Central memory CD8-positive, alpha-beta T cell (primary cell): ENCODE data around the gene NTN4.

Experiments used
- ATAC-seq: fragments of 150-1000 bp; cut with Tn5 transposase; replicated peaks from 2 replicates; pipeline ENCODE4 v1.10.0; 2022; ENCODE audit warnings: mild to moderate bottlenecking, moderate FRiP score, moderate number of reproducible peaks; ENCODE audit not compliant: poor library complexity, severe bottlenecking; ENCODE audit errors: extremely low read depth
- DNase-seq, 2 donors: peaks; one replicate each; pipeline ENCODE4 v3.0.0; 2021; ENCODE audit warnings: low spot score in 2 of 2
- H3K27ac Mint-ChIP-seq: one replicate; pipeline ENCODE4 v1.8.0; 2022; ENCODE audit warnings: low read depth, mild to moderate bottlenecking, moderate library complexity, mixed read lengths
- H3K27me3 Mint-ChIP-seq: one replicate; pipeline ENCODE4 v1.8.0; 2022; ENCODE audit warnings: mixed read lengths
- H3K36me3 Mint-ChIP-seq: one replicate; pipeline ENCODE4 v1.8.0; 2022; ENCODE audit warnings: mild to moderate bottlenecking, moderate library complexity, mixed read lengths; ENCODE audit not compliant: insufficient read depth
- H3K4me1 Mint-ChIP-seq: one replicate; pipeline ENCODE4 v1.8.0; 2022; ENCODE audit warnings: mixed read lengths
- H3K4me3 Mint-ChIP-seq: one replicate; pipeline ENCODE4 v1.8.0; 2022; ENCODE audit warnings: mild to moderate bottlenecking, moderate library complexity, mixed read lengths
- H3K9me3 Mint-ChIP-seq: one replicate; pipeline ENCODE4 v1.8.0; 2022; ENCODE audit warnings: mixed read lengths

The NTN4 gene

DNA sequence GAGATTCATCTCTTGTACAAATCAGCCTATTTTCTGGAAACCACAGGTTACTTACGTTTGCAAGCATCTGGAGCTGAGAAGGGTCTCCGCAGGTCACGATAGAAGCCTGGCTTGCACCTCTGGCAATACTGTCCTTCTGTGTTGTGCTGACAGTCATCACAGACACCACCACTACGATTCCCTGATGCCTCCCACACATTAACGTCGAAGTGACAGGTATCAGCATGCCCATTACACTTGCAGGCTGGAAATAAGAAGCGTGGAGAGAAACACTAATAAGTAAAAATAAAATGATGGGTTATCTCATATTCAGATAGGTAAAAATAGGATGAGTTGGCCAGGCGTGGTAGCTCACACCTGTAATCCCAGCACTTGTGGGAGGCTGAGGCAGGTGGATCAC lies 80.2 kb downstream of the NTN4 start:
- H3K27ac Mint-ChIP-seq, result no peak overlapping the region
- H3K36me3 Mint-ChIP-seq, result no peaks in the 10 kb centered on the region
- ATAC-seq, result no peak
- no peak overlapping the region for H3K4me3 Mint-ChIP-seq
- no peaks in the 10 kb centered on the region for H3K4me1 Mint-ChIP-seq
- no peaks in the 10 kb centered on the region for H3K9me3 Mint-ChIP-seq
- DNase-seq, result no peak
- H3K27me3 Mint-ChIP-seq, result peaks cover 31% of the 10 kb centered on the region

DNA sequence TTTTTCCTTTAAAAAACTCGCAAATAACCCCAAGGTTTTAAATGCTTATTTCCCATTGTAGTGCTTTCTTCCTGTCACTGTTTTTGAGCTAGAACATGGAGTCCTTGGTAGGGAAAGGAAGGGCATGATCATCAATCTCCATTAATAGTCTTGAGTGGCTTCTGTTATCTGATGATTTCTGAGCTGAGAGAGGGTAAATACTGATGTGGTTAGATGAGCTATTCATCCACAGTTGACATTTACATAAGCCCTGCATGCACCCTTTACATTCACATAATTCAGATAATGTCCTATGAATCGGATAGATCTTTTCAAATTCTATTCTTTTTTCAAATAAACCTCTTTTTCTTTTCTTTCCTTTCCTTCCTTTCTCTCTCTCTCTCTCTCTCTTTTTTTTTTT lies 81.4 kb downstream of the NTN4 start:
- Mint-ChIP-seq H3K9me3 (no peaks in the 10 kb centered on the region), H3K4me1 (no peaks in the 10 kb centered on the region), H3K36me3 (no peaks in the 10 kb centered on the region), H3K4me3 (no peak overlapping the region), H3K27ac (no peak overlapping the region), H3K27me3 (peaks cover 35% of the 10 kb centered on the region)
- DNase-seq (no peak), ATAC-seq (no peak)

DNA sequence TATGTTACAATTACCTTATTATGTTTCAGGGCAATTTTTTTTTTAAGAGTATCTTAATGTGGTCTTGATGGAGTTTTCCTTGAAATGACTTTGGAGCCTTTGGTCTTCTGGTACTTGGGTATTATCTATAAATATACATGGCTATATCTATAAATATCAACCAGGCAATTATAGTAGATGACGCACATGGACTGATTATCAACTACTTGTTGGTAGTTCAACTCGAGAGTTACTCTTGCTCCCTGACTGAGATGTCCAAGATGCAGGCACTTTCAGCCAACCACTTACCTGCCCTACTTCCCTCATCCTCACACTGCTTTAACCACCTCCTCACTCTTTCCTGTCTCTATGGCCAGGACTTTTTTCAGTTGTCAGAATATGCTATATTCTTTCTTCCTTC lies 85.4 kb downstream of the NTN4 start:
- no peaks in the 10 kb centered on the region for H3K9me3 Mint-ChIP-seq
- H3K4me3 Mint-ChIP-seq, result no peak overlapping the region
- ATAC-seq (no peak), DNase-seq (no peak)
- H3K27me3 Mint-ChIP-seq, result peaks cover 55% of the 10 kb centered on the region
- no peaks in the 10 kb centered on the region for H3K4me1 Mint-ChIP-seq
- no peaks in the 10 kb centered on the region for H3K36me3 Mint-ChIP-seq
- no peak overlapping the region for H3K27ac Mint-ChIP-seq

DNA sequence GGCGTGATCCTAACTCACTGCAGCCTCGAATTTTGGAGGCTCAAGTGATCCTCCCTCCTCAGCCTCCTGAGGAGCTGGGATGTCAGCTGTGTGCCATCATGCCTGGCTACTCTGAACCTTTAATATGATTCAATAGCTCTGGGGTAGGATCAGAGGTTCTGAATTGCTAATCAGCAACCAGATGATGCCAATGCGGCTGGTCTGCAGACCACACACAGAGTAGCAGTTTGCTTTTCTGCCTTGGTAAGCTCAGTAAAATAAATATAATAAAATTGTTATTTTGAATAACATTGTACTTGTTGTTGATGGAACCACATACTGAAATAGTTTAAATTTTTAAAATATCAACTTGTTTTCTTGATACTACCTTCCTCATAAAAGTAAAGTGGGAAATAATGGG lies 86.6 kb downstream of the NTN4 start:
- H3K36me3 Mint-ChIP-seq, result no peaks in the 10 kb centered on the region
- peaks cover 44% of the 10 kb centered on the region for H3K27me3 Mint-ChIP-seq
- no peak overlapping the region for H3K4me3 Mint-ChIP-seq
- DNase-seq (no peak), ATAC-seq (no peak)
- no peaks in the 10 kb centered on the region for H3K4me1 Mint-ChIP-seq
- H3K9me3 Mint-ChIP-seq, result no peaks in the 10 kb centered on the region
- H3K27ac Mint-ChIP-seq, result no peak overlapping the region

DNA sequence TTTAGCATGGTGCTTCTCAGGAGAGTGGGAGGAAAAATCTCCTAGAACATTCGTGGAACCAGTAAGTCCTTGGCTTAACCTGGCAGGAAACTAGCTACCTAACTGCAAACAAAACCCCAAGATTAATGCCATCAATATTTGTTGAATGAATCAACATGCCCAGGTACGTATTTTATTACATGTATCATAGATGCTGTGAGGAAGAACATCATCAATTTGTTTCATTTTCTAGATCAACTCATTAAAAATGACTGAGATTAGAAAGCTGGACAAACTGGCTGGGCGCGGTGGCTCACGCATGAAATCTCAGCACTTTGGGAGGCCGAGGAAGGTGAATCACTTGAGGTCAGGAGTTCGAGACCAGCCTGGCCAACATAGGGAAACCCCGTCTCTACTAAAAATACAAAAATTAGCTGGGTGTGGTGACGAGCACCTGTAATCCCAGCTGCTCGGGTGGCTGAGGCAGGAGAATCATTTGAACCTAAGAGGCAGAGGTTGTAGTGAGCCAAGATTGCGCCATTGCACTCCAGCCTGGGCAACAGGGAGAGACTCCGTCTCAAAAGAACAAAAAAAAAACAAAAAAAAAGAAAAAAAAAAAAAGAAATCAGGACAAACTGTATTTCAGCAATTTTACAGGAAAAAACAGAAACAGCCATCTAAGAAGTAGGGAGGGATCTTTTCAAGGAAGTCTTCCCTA lies 88.7 kb downstream of the NTN4 start:
- no peak overlapping the region for H3K27ac Mint-ChIP-seq
- ATAC-seq, result no peak
- H3K9me3 Mint-ChIP-seq, result no peaks in the 10 kb centered on the region
- H3K4me1 Mint-ChIP-seq, result no peaks in the 10 kb centered on the region
- H3K4me3 Mint-ChIP-seq, result no peak overlapping the region
- no peaks in the 10 kb centered on the region for H3K36me3 Mint-ChIP-seq
- peaks cover 42% of the 10 kb centered on the region for H3K27me3 Mint-ChIP-seq
- no peak for DNase-seq

DNA sequence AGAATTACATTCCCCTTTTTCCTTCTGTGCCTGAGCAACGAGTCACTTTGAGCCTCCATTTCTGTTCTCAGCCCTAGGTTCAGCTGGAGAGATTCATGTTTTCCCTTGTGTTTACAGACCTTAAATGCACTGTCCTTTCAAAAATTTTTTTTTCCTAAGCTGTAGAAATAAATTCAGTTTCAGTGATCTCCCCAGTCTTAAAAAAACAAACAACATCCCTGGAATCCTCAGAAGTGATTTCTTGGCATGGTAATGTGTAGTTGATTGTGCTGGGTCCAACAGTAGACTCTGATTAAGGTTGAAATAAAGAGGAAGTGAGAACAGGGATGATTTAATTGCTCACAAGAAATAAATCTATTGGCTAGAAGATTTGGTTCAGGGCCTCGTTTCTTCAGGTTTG lies 89.3 kb downstream of the NTN4 start:
- Mint-ChIP-seq H3K27me3 (peaks cover 42% of the 10 kb centered on the region), H3K27ac (no peak overlapping the region), H3K36me3 (no peaks in the 10 kb centered on the region), H3K9me3 (no peaks in the 10 kb centered on the region), H3K4me3 (no peak overlapping the region), H3K4me1 (no peaks in the 10 kb centered on the region)
- ATAC-seq (no peak), DNase-seq (no peak)

DNA sequence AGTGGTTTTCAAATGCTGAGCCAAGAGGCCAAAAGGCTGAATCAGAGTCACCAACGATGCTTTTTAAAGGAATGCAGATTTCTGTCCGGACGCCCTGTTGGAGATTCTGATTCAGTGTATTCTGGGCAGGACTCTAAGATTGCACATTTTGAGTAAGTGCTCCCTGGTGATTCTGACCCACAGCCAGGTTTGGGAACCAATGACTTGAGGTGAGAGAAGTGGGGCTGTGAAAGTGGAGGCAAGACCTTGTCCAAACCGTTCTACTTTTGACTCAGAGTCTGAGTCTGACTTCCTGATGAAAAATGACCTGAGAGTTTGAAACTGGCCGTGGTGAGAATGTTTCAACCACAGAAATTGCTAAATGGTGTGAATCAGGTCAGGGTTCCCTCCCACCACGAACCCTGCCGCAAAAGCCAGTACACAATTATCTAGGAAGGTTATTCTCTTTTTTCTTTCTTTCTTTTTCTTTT lies 90.2 kb downstream of the NTN4 start:
- no peak overlapping the region for H3K4me3 Mint-ChIP-seq
- H3K36me3 Mint-ChIP-seq, result no peaks in the 10 kb centered on the region
- H3K4me1 Mint-ChIP-seq, result no peaks in the 10 kb centered on the region
- DNase-seq (no peak), ATAC-seq (no peak)
- H3K27me3 Mint-ChIP-seq, result peaks cover 37% of the 10 kb centered on the region
- H3K9me3 Mint-ChIP-seq, result no peaks in the 10 kb centered on the region
- H3K27ac Mint-ChIP-seq, result no peak overlapping the region

DNA sequence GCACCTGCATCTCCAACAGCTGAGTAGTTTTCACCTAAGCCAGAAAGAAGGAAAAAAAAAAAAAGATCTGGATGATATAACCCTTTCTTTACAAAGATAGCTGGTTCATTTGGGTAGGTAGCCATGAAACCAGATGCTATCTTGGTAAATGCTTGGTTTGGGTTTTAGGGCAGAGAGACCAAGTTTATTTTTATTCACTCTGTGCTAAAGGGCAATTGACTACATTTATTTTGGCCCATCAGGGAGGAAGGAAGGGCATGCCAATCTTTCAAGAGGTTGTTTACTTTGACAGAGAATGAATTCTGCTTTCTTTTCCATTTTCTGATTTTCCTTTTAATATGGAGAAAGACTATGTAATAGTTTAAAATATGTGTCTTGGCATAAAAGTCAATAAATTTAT lies 91.0 kb downstream of the NTN4 start:
- H3K27me3 Mint-ChIP-seq, result peaks cover 29% of the 10 kb centered on the region
- H3K4me1 Mint-ChIP-seq, result no peaks in the 10 kb centered on the region
- no peaks in the 10 kb centered on the region for H3K36me3 Mint-ChIP-seq
- no peak overlapping the region for H3K4me3 Mint-ChIP-seq
- H3K9me3 Mint-ChIP-seq, result no peaks in the 10 kb centered on the region
- no peak overlapping the region for H3K27ac Mint-ChIP-seq
- no peak for ATAC-seq
- DNase-seq, result no peak

DNA sequence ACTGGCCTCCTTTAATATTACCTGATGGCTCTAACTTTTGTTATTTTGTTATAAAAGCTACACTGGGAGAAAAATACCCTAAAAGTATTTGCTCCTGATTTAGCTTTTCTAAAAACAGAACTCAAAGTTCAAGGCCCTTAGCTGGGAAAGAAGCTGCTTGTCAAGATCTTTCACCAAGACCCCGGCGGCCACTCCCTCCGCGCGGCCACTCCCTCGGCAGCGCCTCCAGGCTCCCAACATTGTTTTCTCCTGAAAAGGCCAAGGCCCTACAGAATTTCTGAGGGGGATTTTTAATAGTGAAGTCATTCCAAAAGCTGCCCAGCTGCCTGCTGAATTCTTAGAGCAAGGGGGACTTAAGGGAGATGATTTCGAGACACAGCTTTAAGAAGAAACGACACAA lies 96.4 kb downstream of the NTN4 start:
- H3K27ac Mint-ChIP-seq, result no peak overlapping the region
- H3K36me3 Mint-ChIP-seq, result no peaks in the 10 kb centered on the region
- peaks cover 7% of the 10 kb centered on the region for H3K27me3 Mint-ChIP-seq
- DNase-seq (no peak), ATAC-seq (no peak)
- no peaks in the 10 kb centered on the region for H3K9me3 Mint-ChIP-seq
- H3K4me3 Mint-ChIP-seq, result no peak overlapping the region
- no peaks in the 10 kb centered on the region for H3K4me1 Mint-ChIP-seq

DNA sequence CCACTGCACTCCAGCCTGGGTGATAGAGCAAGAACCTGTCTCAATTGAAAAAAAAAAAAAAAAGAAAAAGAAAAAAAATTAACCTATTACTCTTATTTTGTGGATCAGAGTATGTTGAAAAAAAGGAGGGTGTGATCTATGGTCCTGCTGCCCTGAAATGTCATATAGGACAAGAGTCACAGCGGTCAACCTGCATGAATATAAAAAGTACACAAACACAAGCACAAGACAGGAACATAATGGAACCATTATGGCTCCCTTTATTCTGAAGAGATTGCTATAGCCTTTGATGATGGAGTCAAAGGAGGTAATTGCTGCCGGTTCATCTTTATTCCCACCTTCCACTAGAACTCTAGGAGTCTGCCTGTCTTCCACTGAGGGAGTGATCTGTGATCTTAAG lies 96.9 kb downstream of the NTN4 start:
- Mint-ChIP-seq H3K27me3 (peaks cover 7% of the 10 kb centered on the region), H3K27ac (no peak overlapping the region), H3K36me3 (no peaks in the 10 kb centered on the region), H3K9me3 (no peaks in the 10 kb centered on the region), H3K4me3 (no peak overlapping the region), H3K4me1 (no peaks in the 10 kb centered on the region)
- ATAC-seq, result no peak
- DNase-seq, result no peak

DNA sequence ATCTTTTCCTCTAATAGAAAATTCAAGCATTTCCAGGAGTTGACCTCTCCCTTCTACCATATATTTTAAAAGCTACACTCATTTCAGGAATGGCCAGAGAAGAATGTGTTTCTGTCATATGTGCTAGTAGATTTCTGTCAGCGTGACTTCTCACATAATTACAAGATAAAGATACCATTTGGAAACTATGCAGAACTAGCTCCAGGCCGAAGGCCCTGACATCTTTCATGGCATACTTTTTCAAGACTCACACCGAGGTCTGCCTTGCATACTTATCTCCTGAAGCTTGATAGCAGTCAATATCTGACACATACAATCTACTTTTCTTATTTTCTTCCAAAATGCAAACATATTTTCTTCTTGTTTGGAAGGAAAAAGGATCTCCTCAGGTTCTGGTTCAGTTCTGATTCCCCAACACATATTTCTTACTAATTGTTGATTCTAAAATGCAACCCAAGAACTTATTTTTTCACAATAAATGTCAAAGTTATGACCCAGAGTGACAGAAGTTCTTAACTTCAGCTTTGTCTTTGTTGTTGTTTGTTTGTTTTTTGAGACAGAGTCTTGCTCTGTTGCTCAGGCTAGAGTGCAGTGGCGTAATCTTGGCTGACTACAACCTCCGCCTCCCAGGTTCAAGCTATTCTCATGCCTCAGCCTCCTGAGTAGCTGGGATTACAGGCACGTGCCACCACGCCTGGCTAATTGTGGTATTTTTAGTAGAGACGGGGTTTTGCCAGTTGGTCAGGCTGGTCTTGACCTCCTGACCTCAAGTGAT lies 99.5 kb downstream of the NTN4 start:
- H3K9me3 Mint-ChIP-seq, result no peaks in the 10 kb centered on the region
- no peak for ATAC-seq
- no peak overlapping the region for H3K4me3 Mint-ChIP-seq
- no peak for DNase-seq
- H3K4me1 Mint-ChIP-seq, result no peaks in the 10 kb centered on the region
- H3K36me3 Mint-ChIP-seq, result no peaks in the 10 kb centered on the region
- H3K27ac Mint-ChIP-seq, result no peak overlapping the region
- peaks cover 13% of the 10 kb centered on the region for H3K27me3 Mint-ChIP-seq

DNA sequence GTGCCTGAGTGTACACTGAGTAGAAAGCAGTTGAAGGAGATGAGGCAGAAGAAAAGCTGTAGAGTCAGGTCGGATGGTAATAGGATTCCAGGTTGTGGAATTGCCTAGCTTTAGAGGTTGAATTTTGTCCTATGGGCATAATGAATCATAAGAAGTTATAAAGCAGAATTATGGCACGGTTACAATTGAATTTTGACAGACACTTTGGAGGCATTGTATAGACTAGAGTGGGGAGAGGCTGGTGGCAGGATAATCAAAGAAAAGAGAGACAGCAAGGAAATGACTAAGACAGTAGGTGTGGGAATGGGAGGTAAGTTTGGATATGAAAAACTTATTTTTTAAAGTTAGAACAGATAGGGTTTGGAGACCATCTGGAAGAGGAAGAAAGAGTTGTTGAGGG lies 102.6 kb downstream of the NTN4 start:
- DNase-seq, result no peak
- no peak overlapping the region for H3K4me3 Mint-ChIP-seq
- H3K27me3 Mint-ChIP-seq, result peaks cover 12% of the 10 kb centered on the region
- H3K9me3 Mint-ChIP-seq, result no peaks in the 10 kb centered on the region
- H3K4me1 Mint-ChIP-seq, result no peaks in the 10 kb centered on the region
- no peak overlapping the region for H3K27ac Mint-ChIP-seq
- H3K36me3 Mint-ChIP-seq, result no peaks in the 10 kb centered on the region
- no peak for ATAC-seq

DNA sequence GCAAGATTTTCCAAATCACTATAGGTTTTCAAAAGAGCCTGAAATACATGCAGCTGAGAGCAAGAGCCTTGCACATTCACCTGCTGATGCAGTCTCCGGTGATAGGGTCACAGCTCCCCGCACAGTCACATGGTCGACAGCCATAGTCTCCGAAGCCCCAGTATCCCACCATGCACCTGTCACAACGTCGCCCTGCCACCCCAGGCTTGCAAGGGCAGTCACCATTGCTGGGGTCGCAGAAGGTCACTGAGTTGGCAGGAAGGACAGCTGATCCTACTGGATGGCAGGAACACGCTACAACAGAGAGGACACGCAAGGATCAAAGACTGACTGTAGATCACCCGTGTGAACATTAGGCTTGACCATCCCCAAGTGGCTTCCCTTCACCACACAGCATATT lies 107.1 kb downstream of the NTN4 start:
- no peaks in the 10 kb centered on the region for H3K36me3 Mint-ChIP-seq
- H3K9me3 Mint-ChIP-seq, result no peaks in the 10 kb centered on the region
- H3K4me1 Mint-ChIP-seq, result no peaks in the 10 kb centered on the region
- no peak overlapping the region for H3K4me3 Mint-ChIP-seq
- no peak for DNase-seq
- no peak overlapping the region for H3K27ac Mint-ChIP-seq
- H3K27me3 Mint-ChIP-seq, result peaks cover 9% of the 10 kb centered on the region
- ATAC-seq, result no peak
